Activated T-cell treated with anti-CD3 and anti-CD28 coated beads, Interleukin-2, amount 50 U/mL, for 4 hours (primary cell): ENCODE data around the gene IGSF23. TPM values are rescaled to one million over a fixed set of nuclear protein-coding genes. Genes with fewer than 3 reads are reported as not detected.

Experiments
- ATAC-seq, 2 donors: fragments of 200-7000 bp; cut with Tn5 transposase; one replicate each; pipeline ENCODE4 v1.10.0; 2021
- DNase-seq: peaks from one replicate; pipeline ENCODE4 v3.0.0-alpha.2; 2020
- H3K27me3 Mint-ChIP-seq: one replicate; pipeline ENCODE4 v1.8.0; 2021; ENCODE audit warnings: low read depth, mixed read lengths
- H3K36me3 Mint-ChIP-seq: one replicate; pipeline ENCODE4 v1.8.0; 2022; ENCODE audit warnings: mixed read lengths; ENCODE audit not compliant: insufficient read depth
- H3K4me1 Mint-ChIP-seq: one replicate; pipeline ENCODE4 v1.8.0; 2021; ENCODE audit warnings: low read depth, mixed read lengths
- H3K4me3 Mint-ChIP-seq: one replicate; pipeline ENCODE4 v1.8.0; 2021; ENCODE audit warnings: mild to moderate bottlenecking, moderate library complexity, mixed read lengths
- H3K9me3 Mint-ChIP-seq: one replicate; pipeline ENCODE4 v1.8.0; 2021; ENCODE audit warnings: mixed read lengths
- total RNA-seq, 3 donors: library from RNA; stranded (reverse); gene quantifications; one replicate each; pipeline ENCODE4 v1.2.1, GENCODE V29; 2021

The IGSF23 gene
- total RNA-seq, 3 donors from 2014 or later = not detected

GRCh38 chr19:44648631-44649251 is 35.4 kb downstream of the IGSF23 start:
- no peaks in the 10 kb centered on the region for H3K9me3 Mint-ChIP-seq

DNA sequence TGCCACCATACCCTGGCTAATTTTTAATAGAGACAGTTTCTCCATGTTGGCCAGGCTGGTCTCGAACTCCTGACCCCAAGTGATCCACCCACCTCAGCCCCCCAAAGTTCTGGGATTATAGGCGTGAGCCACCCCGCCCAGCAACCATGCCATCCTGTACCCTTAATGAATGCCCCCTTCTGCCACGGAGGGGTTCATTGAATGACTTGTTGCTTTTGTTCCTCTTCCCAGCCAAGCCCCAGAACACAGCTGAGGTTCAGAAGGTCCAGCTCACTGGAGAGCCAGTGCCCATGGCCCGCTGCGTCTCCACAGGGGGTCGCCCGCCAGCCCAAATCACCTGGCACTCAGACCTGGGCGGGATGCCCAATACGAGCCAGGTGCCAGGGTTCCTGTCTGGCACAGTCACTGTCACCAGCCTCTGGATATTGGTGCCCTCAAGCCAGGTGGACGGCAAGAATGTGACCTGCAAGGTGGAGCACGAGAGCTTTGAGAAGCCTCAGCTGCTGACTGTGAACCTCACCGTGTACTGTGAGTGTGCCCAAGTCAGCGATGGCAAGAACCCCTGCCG is 36.3 kb downstream of the IGSF23 start:
- Mint-ChIP-seq H3K27me3 (peaks cover 7% of the 10 kb centered on the region), H3K36me3 (no peaks in the 10 kb centered on the region), H3K9me3 (no peaks in the 10 kb centered on the region), H3K4me1 (peaks cover 4% of the 10 kb centered on the region), H3K4me3 (no peak overlapping the region)
- no peak for ATAC-seq
- no peak for DNase-seq

More at GRCh38 chr19:44648631-44649251, 35.4 kb downstream of the IGSF23 start:
- no peaks in the 10 kb centered on the region for H3K36me3 Mint-ChIP-seq
- no peaks in the 10 kb centered on the region for H3K4me1 Mint-ChIP-seq
- ATAC-seq (no peak), DNase-seq (no peak)
- H3K4me3 Mint-ChIP-seq = no peak overlapping the region
- peaks cover 7% of the 10 kb centered on the region for H3K27me3 Mint-ChIP-seq

GRCh38 chr19:44653343-44653742 is 40.0 kb downstream of the IGSF23 start:
- Mint-ChIP-seq H3K9me3 (no peaks in the 10 kb centered on the region), H3K4me3 (no peak overlapping the region), H3K27me3 (no peaks in the 10 kb centered on the region), H3K4me1 (peaks cover 5% of the 10 kb centered on the region), H3K36me3 (peaks cover 7% of the 10 kb centered on the region)
- ATAC-seq (no peak), DNase-seq (no peak)

- Mint-ChIP-seq H3K36me3 (peaks cover 7% of the 10 kb centered on the region), H3K4me1 (peaks cover 5% of the 10 kb centered on the region), H3K27me3 (no peaks in the 10 kb centered on the region), H3K4me3 (no peak overlapping the region), H3K9me3 (no peaks in the 10 kb centered on the region)
- ATAC-seq (peak; percentile 82 to 89), DNase-seq (peak; percentile 49)
Measured at GRCh38 chr19:44653977-44654774, 40.8 kb downstream of the IGSF23 start.

GRCh38 chr19:44657211-44657921 is 44.0 kb downstream of the IGSF23 start:
- no peak overlapping the region for H3K4me3 Mint-ChIP-seq
- peak; percentile 73 to 78 for ATAC-seq
- H3K4me1 Mint-ChIP-seq = peaks cover 5% of the 10 kb centered on the region
- no peaks in the 10 kb centered on the region for H3K27me3 Mint-ChIP-seq
- peaks cover 7% of the 10 kb centered on the region for H3K36me3 Mint-ChIP-seq
- DNase-seq = peak; percentile 61
- no peaks in the 10 kb centered on the region for H3K9me3 Mint-ChIP-seq

DNA sequence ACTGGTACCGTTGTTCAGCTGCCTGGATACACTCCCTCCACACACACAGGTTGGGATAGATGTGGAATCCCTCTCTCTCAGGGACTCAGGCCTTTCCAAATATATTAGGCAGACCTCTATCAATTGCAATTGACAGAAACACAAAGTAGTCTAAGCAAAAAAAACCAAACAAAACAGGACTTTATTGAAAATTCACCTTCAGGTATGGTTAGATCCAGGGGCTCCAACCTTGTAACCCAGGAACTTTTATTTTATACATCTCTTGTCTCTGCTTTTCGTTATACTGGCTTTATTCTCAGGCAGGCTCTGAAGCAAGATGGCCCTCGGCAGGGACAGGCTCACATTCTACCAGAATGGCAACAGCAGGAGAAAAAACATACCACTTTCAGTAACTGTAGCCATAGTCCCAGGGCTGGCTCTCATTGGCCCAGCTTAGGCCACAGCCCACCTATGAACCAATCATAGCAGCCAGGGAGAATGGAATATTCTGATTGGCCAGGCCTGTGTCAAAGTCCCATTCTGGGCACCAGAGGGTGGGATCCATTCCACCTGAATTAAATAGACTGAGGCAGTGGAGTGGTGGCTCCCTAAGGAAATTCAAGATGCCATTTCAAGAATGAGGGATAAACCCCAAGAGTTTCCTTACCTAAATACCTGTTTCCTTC is 44.8 kb downstream of the IGSF23 start:
- no peaks in the 10 kb centered on the region for H3K27me3 Mint-ChIP-seq
- H3K4me3 Mint-ChIP-seq = no peak overlapping the region
- H3K36me3 Mint-ChIP-seq = peaks cover 7% of the 10 kb centered on the region
- DNase-seq (no peak), ATAC-seq (no peak)
- no peaks in the 10 kb centered on the region for H3K9me3 Mint-ChIP-seq
- peaks cover 5% of the 10 kb centered on the region for H3K4me1 Mint-ChIP-seq

DNA sequence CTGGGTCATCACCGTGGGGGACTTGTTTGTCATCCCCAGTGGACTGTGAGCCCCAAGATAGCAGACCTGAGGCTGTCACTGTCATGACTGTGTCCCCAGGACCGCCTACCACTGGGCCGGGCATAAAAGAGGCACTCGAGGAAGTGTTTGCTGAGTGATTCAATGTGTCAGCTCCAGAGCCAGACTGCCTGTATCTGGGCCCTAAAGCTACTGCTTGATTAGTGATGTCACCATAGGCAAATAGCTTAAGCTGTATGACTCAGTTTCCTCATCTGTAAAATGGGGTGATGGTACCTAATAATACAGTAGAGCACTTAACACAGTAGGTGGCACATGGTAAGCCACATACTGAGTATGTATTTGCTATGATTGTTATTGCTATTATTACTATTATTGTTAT is 46.7 kb downstream of the IGSF23 start:
- H3K4me3 Mint-ChIP-seq = no peak overlapping the region
- no peaks in the 10 kb centered on the region for H3K27me3 Mint-ChIP-seq
- H3K4me1 Mint-ChIP-seq = no peaks in the 10 kb centered on the region
- DNase-seq (no peak), ATAC-seq (no peak)
- H3K36me3 Mint-ChIP-seq = peaks cover 7% of the 10 kb centered on the region
- no peaks in the 10 kb centered on the region for H3K9me3 Mint-ChIP-seq

DNA sequence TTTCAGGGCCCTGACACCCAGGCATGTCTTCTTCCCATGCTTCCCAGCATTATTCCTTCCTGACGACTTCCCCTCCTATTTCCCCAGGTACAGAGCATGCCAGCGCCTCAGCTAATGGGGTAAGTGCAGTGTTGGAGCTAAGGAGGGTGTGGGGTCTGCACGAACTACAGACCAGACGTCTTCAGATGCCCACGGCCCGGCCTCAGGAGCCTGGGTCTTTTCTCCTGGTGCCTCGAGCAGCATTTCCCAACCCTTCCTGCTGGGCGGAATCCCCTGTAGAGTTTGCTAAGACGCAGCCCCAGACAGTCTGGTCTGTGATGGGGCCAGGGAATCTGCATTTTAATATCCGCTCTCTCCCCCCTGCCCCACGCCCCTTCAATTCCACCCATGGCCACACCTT is 47.8 kb downstream of the IGSF23 start:
- Mint-ChIP-seq H3K9me3 (no peaks in the 10 kb centered on the region), H3K4me1 (no peaks in the 10 kb centered on the region), H3K27me3 (no peaks in the 10 kb centered on the region), H3K36me3 (peaks cover 4% of the 10 kb centered on the region), H3K4me3 (no peak overlapping the region)
- no peak for ATAC-seq
- no peak for DNase-seq

DNA sequence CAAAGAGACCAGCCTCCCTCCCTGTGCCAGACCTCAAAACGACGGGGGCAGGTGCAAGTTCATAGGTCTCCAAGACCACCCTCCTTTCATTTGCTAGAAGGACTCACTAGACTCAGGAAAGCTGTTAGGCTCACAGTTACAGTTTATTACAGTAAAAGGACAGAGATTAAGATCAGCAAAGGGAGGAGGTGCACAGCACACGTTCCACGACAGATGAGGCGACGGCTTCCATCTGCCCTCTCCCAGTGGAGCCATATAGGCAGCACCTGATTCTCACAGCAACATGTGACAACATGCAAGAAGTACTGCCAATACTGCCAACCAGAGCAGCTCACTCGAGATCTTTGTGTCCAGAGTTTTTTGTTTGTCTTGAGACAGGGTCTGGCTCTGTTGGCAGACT is 48.5 kb downstream of the IGSF23 start:
- DNase-seq (no peak), ATAC-seq (no peak)
- peaks cover 2% of the 10 kb centered on the region for H3K36me3 Mint-ChIP-seq
- no peak overlapping the region for H3K4me3 Mint-ChIP-seq
- H3K9me3 Mint-ChIP-seq = no peaks in the 10 kb centered on the region
- H3K27me3 Mint-ChIP-seq = no peaks in the 10 kb centered on the region
- no peaks in the 10 kb centered on the region for H3K4me1 Mint-ChIP-seq

- Mint-ChIP-seq H3K27me3 (no peaks in the 10 kb centered on the region), H3K4me1 (no peaks in the 10 kb centered on the region), H3K36me3 (no peaks in the 10 kb centered on the region), H3K4me3 (no peak overlapping the region), H3K9me3 (no peaks in the 10 kb centered on the region)
- DNase-seq (no peak), ATAC-seq (no peak)
Measured at GRCh38 chr19:44662691-44663385, 49.5 kb downstream of the IGSF23 start.

GRCh38 chr19:44663996-44664395 is 50.6 kb downstream of the IGSF23 start:
- no peaks in the 10 kb centered on the region for H3K27me3 Mint-ChIP-seq
- H3K4me1 Mint-ChIP-seq = no peaks in the 10 kb centered on the region
- no peaks in the 10 kb centered on the region for H3K9me3 Mint-ChIP-seq
- DNase-seq = no peak
- ATAC-seq = no peak
- H3K4me3 Mint-ChIP-seq = no peak overlapping the region
- H3K36me3 Mint-ChIP-seq = no peaks in the 10 kb centered on the region

DNA sequence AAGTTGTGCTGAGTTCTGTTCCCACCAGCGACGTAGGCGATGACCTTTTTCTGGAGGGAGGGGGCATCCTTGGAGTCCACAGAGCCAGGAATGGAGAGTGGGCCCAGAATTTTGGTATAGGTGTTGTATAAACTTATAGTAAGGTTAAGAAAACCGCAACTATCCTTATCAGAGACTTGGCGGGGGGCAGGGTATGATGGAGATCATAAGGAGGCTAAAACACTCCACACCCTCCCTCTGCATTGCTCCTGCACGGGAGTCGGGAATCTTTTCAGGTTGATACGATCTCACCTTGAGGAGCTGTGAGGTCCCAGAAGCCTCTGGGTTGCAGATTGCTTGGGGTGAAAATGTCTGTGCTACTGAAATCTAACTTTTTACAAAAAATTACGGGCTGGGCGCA is 51.6 kb downstream of the IGSF23 start:
- DNase-seq (no peak), ATAC-seq (no peak)
- Mint-ChIP-seq H3K4me3 (no peak overlapping the region), H3K27me3 (no peaks in the 10 kb centered on the region), H3K9me3 (no peaks in the 10 kb centered on the region), H3K36me3 (no peaks in the 10 kb centered on the region), H3K4me1 (no peaks in the 10 kb centered on the region)

DNA sequence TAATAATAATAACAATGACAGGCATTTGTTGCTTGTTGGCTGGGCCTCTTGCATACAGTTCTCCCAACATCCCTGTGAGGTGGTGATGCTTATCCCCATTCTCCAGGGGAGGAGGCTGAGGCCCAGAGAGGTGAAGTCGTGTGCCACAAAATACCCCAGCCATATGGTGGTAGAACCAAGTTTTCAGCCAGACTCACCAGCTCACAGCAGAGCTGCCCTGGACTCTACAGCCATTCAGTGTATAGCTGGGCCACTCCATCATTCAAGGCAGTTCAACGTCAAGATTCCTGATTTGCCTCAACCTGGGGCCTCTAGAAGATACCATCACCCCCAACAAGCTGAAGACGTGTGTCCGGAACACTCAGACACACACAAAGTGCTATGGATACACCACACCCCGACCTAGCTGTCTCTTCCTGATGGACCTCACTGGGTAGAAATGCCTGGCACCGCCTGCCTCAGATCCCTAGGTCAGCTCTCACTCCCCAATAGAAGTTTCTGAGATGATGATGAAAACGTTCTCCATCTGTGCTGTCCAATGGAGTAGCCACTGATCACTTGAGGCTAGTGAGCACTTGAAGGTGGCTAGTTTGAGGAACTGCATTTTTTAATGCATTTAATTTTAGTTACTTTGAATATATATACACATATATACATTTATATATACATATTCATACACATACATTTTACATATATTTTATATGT is 53.6 kb downstream of the IGSF23 start:
- Mint-ChIP-seq H3K4me3 (no peak overlapping the region), H3K36me3 (no peaks in the 10 kb centered on the region)
- no peak for ATAC-seq

More for the DNA sequence above, 53.6 kb downstream of the IGSF23 start:
- Mint-ChIP-seq H3K4me1 (no peaks in the 10 kb centered on the region), H3K27me3 (no peaks in the 10 kb centered on the region), H3K9me3 (no peaks in the 10 kb centered on the region)
- DNase-seq = no peak
